Retinal pigment epithelial cell (primary cell): ENCODE data around the gene CAPN1.
"Not testable (repeated sequence)": the region's sequence is repeated elsewhere in the genome, so short reads cannot be mapped to it uniquely, and the experiment has no call there.

Experiments
- DNase-seq: peaks from one replicate; pipeline ENCODE4 v3.0.0-alpha.2; 2010; ENCODE audit warnings: low read depth
- H3K4me3 ChIP-seq: 2 replicates; pipeline ENCODE4 v1.5.1; 2011; ENCODE audit warnings: mild to moderate bottlenecking, low read length, control low read depth, moderate library complexity
- CTCF ChIP-seq: conservative IDR thresholded peaks from 2 replicates; pipeline ENCODE4 v1.5.1; 2011; ENCODE audit warnings: low read depth, low read length, control low read depth, inconsistent platforms

Gene CAPN1

GRCh38 chr11:65172600-65172999 lies 9.1 kb upstream of the CAPN1 start:
- no peak for TF ChIP-seq CTCF
- DNase-seq = no peak
- no peak overlapping the region for H3K4me3 ChIP-seq

GRCh38 chr11:65174571-65175010 lies 7.1 kb upstream of the CAPN1 start:
- DNase-seq, H3K4me3 ChIP-seq: not testable (repeated sequence)

- peak overlapping the region; percentile 85 for H3K4me3 ChIP-seq
- DNase-seq = no peak
- TF ChIP-seq CTCF = peak; percentile 49
Observed at GRCh38 chr11:65180877-65181568, 705 bp upstream of the CAPN1 start.

GRCh38 chr11:65182258-65183170 lies 786 bp downstream of the CAPN1 start:
- no peak for DNase-seq
- no peak for TF ChIP-seq CTCF

GRCh38 chr11:65183201-65183891 lies 1.6 kb downstream of the CAPN1 start:
- TF ChIP-seq CTCF = no peak
- no peak for DNase-seq
- no peak overlapping the region for H3K4me3 ChIP-seq

More at GRCh38 chr11:65182258-65183170, 786 bp downstream of the CAPN1 start:
- peak overlapping the region; percentile 85 for H3K4me3 ChIP-seq

- H3K4me3 ChIP-seq = no peak overlapping the region
Observed at GRCh38 chr11:65184146-65184545, 2.4 kb downstream of the CAPN1 start.

More at GRCh38 chr11:65184146-65184545, 2.4 kb downstream of the CAPN1 start:
- TF ChIP-seq CTCF = no peak
- DNase-seq = no peak
